Osteoblast (primary cell): ENCODE measurements around the gene SLC52A1. TPM values are rescaled to one million over a fixed set of nuclear protein-coding genes. Genes with fewer than 3 reads are reported as not detected.

Experiments
- DNase-seq: peaks from one replicate; pipeline ENCODE4 v3.0.0; 2011; ENCODE audit warnings: low spot score, mixed read lengths; ENCODE audit not compliant: insufficient read length; ENCODE audit errors: missing footprints
- H2AFZ ChIP-seq: 2 replicates; pipeline ENCODE4 v1.6.0; 2011; ENCODE audit warnings: mild to moderate bottlenecking, low read length
- H3K27ac ChIP-seq: 2 replicates; pipeline ENCODE4 v1.5.1; 2011; ENCODE audit warnings: mild to moderate bottlenecking, low read depth, low read length, moderate library complexity
- H3K27me3 ChIP-seq: 2 replicates; pipeline ENCODE4 v1.6.0; 2012; ENCODE audit warnings: mild to moderate bottlenecking, control low read depth, inconsistent platforms, low read length, moderate library complexity; ENCODE audit not compliant: insufficient read depth
- H3K36me3 ChIP-seq: 2 replicates; pipeline ENCODE4 v1.5.1; 2011; ENCODE audit warnings: mild to moderate bottlenecking, low read length, control low read depth, moderate library complexity; ENCODE audit not compliant: insufficient read depth
- H3K4me1 ChIP-seq: 2 replicates; pipeline ENCODE4 v1.5.1; 2011; ENCODE audit warnings: mild to moderate bottlenecking, low read length, control low read depth, moderate library complexity; ENCODE audit not compliant: insufficient read depth
- H3K4me2 ChIP-seq: 2 replicates; pipeline ENCODE4 v1.6.0; 2011; ENCODE audit warnings: mild to moderate bottlenecking, low read length; ENCODE audit not compliant: insufficient read depth
- H3K4me3 ChIP-seq: fragments of 200-600 bp; sonication (generic); 3 replicates; pipeline ENCODE4 v1.5.1; 2012; ENCODE audit warnings: mild to moderate bottlenecking, low read length, inconsistent platforms; ENCODE audit not compliant: insufficient read depth
- H3K79me2 ChIP-seq: 2 replicates; pipeline ENCODE4 v1.6.0; 2012; ENCODE audit warnings: mild to moderate bottlenecking, low read length, control low read depth, inconsistent platforms; ENCODE audit not compliant: insufficient read depth
- H3K9me3 ChIP-seq: 2 replicates; pipeline ENCODE4 v1.5.1; 2011; ENCODE audit warnings: low read depth, low read length, control low read depth
- H4K20me1 ChIP-seq: 2 replicates; pipeline ENCODE4 v1.6.0; 2012; ENCODE audit warnings: mild to moderate bottlenecking, low read length, control low read depth; ENCODE audit not compliant: insufficient read depth
- total RNA-seq: library from RNA; depleted of rRNA; stranded (reverse); fragments of >200 nt; gene quantifications from 2 replicates; pipeline ENCODE4 v1.2.3, GENCODE V29; 2012
- TF ChIP-seq, protein P1 (sequence below): IDR thresholded peaks from 2 replicates; pipeline ENCODE4 v1.5.1; 2011; ENCODE audit warnings: mild to moderate bottlenecking, low read depth, low read length, moderate library complexity; ENCODE audit errors: extremely low read depth

SLC52A1 gene
- total RNA-seq, 1 donor: not detected

DNA sequence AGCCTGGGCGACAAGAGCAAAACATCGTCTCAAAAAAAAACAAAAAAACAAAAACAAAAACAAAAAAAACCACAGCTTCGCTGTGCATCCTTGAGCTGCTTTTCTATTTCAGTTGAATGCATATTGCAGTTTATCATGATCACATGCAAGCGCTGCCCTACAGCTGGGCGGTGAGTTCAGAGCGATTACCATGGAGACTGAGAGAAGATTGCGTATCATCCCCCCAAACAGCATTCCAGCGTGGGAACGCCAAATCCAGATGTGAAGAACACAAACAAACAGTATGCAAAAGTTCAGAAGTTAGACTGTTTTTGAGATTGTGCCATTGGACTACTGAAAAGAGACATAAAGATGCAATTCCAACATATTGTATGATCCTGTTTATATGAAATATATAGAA, 15.1 kb upstream of the SLC52A1 start:
- no peaks in the 10 kb centered on the region for H3K79me2 ChIP-seq
- no peak overlapping the region for H3K27ac ChIP-seq
- DNase-seq: no peak
- no peaks in the 10 kb centered on the region for H3K36me3 ChIP-seq
- no peak overlapping the region for H3K4me2 ChIP-seq
- H3K9me3 ChIP-seq: no peaks in the 10 kb centered on the region
- H3K27me3 ChIP-seq: no peaks in the 10 kb centered on the region
- no peak overlapping the region for H2AFZ ChIP-seq
- no peaks in the 10 kb centered on the region for H3K4me1 ChIP-seq
- H4K20me1 ChIP-seq: no peaks in the 10 kb centered on the region
- no peak overlapping the region for H3K4me3 ChIP-seq
- TF ChIP-seq, protein P1, sequence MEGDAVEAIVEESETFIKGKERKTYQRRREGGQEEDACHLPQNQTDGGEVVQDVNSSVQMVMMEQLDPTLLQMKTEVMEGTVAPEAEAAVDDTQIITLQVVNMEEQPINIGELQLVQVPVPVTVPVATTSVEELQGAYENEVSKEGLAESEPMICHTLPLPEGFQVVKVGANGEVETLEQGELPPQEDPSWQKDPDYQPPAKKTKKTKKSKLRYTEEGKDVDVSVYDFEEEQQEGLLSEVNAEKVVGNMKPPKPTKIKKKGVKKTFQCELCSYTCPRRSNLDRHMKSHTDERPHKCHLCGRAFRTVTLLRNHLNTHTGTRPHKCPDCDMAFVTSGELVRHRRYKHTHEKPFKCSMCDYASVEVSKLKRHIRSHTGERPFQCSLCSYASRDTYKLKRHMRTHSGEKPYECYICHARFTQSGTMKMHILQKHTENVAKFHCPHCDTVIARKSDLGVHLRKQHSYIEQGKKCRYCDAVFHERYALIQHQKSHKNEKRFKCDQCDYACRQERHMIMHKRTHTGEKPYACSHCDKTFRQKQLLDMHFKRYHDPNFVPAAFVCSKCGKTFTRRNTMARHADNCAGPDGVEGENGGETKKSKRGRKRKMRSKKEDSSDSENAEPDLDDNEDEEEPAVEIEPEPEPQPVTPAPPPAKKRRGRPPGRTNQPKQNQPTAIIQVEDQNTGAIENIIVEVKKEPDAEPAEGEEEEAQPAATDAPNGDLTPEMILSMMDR: no peak

DNA sequence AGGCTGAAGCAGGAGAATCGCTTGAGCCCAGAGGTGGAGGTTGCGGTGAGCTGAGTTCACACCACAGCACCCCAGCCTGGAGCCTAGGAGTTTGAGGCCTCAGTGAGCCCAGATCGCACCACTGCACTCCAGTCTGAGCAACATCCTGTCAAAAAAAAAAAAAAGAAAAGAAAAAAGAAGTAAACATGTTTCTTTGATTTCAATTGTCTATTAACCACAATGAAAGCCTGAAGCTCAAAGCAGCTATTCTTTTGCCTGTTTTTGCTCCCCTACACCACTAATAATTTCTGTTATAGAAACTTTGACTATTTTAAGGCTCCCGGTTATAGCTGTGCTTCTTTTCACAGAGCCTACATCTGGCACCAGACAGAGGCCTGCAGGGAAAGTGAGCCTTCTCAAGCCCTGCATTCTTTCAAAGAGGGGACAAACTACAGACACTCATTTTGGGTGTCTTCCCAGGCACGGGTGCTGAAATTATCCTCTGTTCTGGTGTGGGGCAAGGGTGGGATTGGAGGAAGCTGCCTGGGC, 14.2 kb upstream of the SLC52A1 start:
- peak overlapping the region; percentile 15 for H2AFZ ChIP-seq
- H3K4me2 ChIP-seq: no peak overlapping the region
- no peaks in the 10 kb centered on the region for H3K27me3 ChIP-seq
- no peaks in the 10 kb centered on the region for H3K9me3 ChIP-seq
- no peaks in the 10 kb centered on the region for H3K79me2 ChIP-seq
- no peak for DNase-seq
- H3K36me3 ChIP-seq: no peaks in the 10 kb centered on the region
- H4K20me1 ChIP-seq: no peaks in the 10 kb centered on the region
- H3K27ac ChIP-seq: no peak overlapping the region
- TF ChIP-seq, protein P1: no peak
- no peaks in the 10 kb centered on the region for H3K4me1 ChIP-seq
- H3K4me3 ChIP-seq: no peak overlapping the region

DNA sequence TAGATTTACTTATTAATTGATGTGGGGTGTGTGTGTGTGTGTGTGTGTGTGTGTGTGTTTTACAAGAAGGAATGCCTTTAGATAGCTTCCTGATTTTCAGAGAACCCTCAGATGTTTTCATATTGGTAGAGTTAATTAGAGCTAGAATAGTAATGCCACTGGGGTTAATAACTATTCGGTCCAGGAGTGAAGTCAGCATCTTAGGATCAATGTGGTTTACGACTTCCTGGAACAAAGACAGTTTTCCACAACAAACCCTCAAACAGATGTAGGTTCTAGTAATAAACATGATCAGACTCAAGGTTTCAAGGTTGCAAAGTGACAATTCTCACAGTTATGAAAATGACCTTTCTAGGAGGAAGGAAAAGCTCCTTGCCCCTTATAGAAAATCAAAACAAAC, 12.2 kb upstream of the SLC52A1 start:
- no peaks in the 10 kb centered on the region for H3K9me3 ChIP-seq
- TF ChIP-seq, protein P1: no peak
- H3K4me2 ChIP-seq: no peak overlapping the region
- no peak overlapping the region for H3K4me3 ChIP-seq
- H3K27ac ChIP-seq: no peak overlapping the region
- no peak overlapping the region for H2AFZ ChIP-seq
- no peaks in the 10 kb centered on the region for H3K79me2 ChIP-seq
- DNase-seq: no peak
- H3K4me1 ChIP-seq: no peaks in the 10 kb centered on the region
- no peaks in the 10 kb centered on the region for H3K27me3 ChIP-seq
- H4K20me1 ChIP-seq: no peaks in the 10 kb centered on the region
- H3K36me3 ChIP-seq: no peaks in the 10 kb centered on the region

DNA sequence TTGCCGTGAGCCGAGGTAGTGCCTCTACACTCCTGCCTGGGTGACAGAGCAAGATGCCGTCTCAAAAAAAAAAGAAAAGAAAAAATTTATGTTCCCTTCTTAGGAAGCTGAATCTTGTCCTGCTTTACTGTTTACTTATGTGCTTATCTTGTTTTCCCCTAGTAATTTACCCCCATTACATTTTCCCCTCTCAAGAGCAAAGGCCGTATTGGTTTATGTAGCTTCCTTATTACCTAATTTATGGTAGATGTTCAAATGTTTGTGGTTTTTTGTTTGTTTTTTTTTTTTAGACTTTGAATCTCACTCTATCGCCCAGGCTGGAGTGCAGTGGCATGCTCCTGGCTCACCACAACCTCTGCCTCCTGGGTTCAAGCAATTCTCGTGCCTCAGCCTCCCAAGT, 10.3 kb upstream of the SLC52A1 start:
- no peak overlapping the region for H3K4me3 ChIP-seq
- H3K36me3 ChIP-seq: no peaks in the 10 kb centered on the region
- no peak overlapping the region for H2AFZ ChIP-seq
- TF ChIP-seq, protein P1: no peak
- H3K4me2 ChIP-seq: no peak overlapping the region
- DNase-seq: no peak
- H4K20me1 ChIP-seq: no peaks in the 10 kb centered on the region
- no peaks in the 10 kb centered on the region for H3K27me3 ChIP-seq
- H3K27ac ChIP-seq: no peak overlapping the region
- no peaks in the 10 kb centered on the region for H3K4me1 ChIP-seq
- no peaks in the 10 kb centered on the region for H3K79me2 ChIP-seq
- no peaks in the 10 kb centered on the region for H3K9me3 ChIP-seq
